ENCODE data around the gene RRH.
A peak's percentile ranks its signal among the peaks of the same experiment; 100 is the strongest.
"Not testable (repeated sequence)": the region's sequence is repeated elsewhere in the genome, so short reads cannot be mapped to it uniquely, and the experiment has no call there.

RRH gene
- 0.39 to 0.82 (median 0.74) reads per million in 3 experiments for total RNA-seq

GRCh38 chr4:109827672-109828071 lies at the start of gene RRH:
Gene RRH, plus strand, starts transcription at chr4:109827972. Its CDS starts 56 bp downstream, at chr4:109828028.
- DNase-seq: no peak

- DNase-seq: not testable (repeated sequence)
Observed at GRCh38 chr4:109782092-109782491, 45.7 kb upstream of the RRH start.

- no peak for DNase-seq
Observed at GRCh38 chr4:109786846-109787245, 40.9 kb upstream of the RRH start.

GRCh38 chr4:109787807-109788206 lies 40.0 kb upstream of the RRH start:
- no peak for DNase-seq

- no peak for DNase-seq
Observed at GRCh38 chr4:109795059-109795458, 32.7 kb upstream of the RRH start.

- no peak for DNase-seq
Observed at GRCh38 chr4:109798866-109799265, 28.9 kb upstream of the RRH start.

GRCh38 chr4:109801099-109801789 lies 26.5 kb upstream of the RRH start:
- no peak for DNase-seq

GRCh38 chr4:109801895-109802319 lies 25.9 kb upstream of the RRH start, which contains the start of gene CFI:
Gene CFI, minus strand, starts transcription at chr4:109801999. Its CDS starts 28 bp downstream, at chr4:109801971.
- no peak for DNase-seq

GRCh38 chr4:109803924-109804571 lies 23.7 kb upstream of the RRH start:
- DNase-seq: peak; percentile 7

- DNase-seq: no peak
Observed at GRCh38 chr4:109809655-109810054, 18.1 kb upstream of the RRH start.

GRCh38 chr4:109810552-109811387 lies 17.0 kb upstream of the RRH start:
- DNase-seq: no peak

GRCh38 chr4:109811707-109812106 lies 16.1 kb upstream of the RRH start:
- no peak for DNase-seq

- peak; percentile 87 for DNase-seq
Observed at GRCh38 chr4:109815151-109816081, 12.4 kb upstream of the RRH start, which contains the start of gene GAR1. Gene GAR1, plus strand, starts transcription at chr4:109815762. Its CDS starts 403 bp downstream, at chr4:109816165.

- peak; percentile 54 for DNase-seq
Observed at GRCh38 chr4:109816082-109816442, 11.7 kb upstream of the RRH start.

- DNase-seq: no peak
Observed at GRCh38 chr4:109816894-109817293, 10.9 kb upstream of the RRH start.

- no peak for DNase-seq
Observed at GRCh38 chr4:109818268-109818667, 9.5 kb upstream of the RRH start.

GRCh38 chr4:109820563-109820962 lies 7.2 kb upstream of the RRH start:
- DNase-seq: no peak

GRCh38 chr4:109821185-109821584 lies 6.6 kb upstream of the RRH start:
- DNase-seq: no peak

- peak; percentile 18 for DNase-seq
Observed at GRCh38 chr4:109826719-109827118, 1.1 kb upstream of the RRH start.

- DNase-seq: no peak
Observed at GRCh38 chr4:109833756-109834155, 6.0 kb downstream of the RRH start.

- no peak for DNase-seq
Observed at GRCh38 chr4:109836985-109837384, 9.2 kb downstream of the RRH start.

Data from central memory CD4-positive, alpha-beta T cell (primary cell).